Measurements from ENCODE around the gene CYP2C9.

CYP2C9 gene

DNA sequence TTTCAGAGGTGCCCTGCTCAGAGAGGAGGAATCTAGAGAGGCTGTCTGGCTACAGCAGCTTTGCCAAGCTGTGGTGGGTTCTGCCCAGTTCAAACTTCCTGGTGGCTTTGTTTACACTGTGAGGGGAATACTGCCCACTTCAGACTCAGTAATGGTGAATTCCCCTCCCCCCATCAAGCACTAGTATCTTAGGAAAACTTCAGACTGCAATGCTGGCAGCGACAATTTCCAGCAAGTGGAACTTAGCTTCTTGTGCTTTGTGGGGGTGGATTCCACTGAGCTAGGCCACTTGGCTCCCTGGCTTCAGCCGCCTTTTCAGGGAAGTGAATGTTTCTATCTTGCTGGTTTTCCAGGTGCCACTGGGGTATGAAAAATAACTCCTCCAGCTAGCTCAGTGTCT is 88.0 kb downstream of the CYP2C9 start:
- Histone ChIP-seq H3K4me3 (ENCODE audit: low read length) (no peak overlapping the region), H4K20me1 (ENCODE audit: insufficient read depth, low read length) (no peaks in the 10 kb centered on the region), H3K79me2 (ENCODE audit: low read length) (no peaks in the 10 kb centered on the region), H3K27ac (ENCODE audit: low read length) (no peak overlapping the region), H2AFZ (ENCODE audit: low read depth, low read length) (no peak overlapping the region), H3K4me1 (ENCODE audit: low read length) (no peaks in the 10 kb centered on the region), H3K27me3 (ENCODE audit: low read depth, low read length) (no peaks in the 10 kb centered on the region), H3K36me3 (replicated peaks; ENCODE audit: low read depth, low read length) (no peaks in the 10 kb centered on the region), H3K4me2 (ENCODE audit: low read length) (no peak overlapping the region), H3K9me3 (ENCODE audit: insufficient read depth, low read length) (no peaks in the 10 kb centered on the region), H3K9ac (ENCODE audit: low read length) (no peak overlapping the region)
- TF ChIP-seq EZH2phosphoT487 (IDR thresholded peaks at IDR 0.05; ENCODE audit: low read depth): no peak
- TF ChIP-seq, protein P1, sequence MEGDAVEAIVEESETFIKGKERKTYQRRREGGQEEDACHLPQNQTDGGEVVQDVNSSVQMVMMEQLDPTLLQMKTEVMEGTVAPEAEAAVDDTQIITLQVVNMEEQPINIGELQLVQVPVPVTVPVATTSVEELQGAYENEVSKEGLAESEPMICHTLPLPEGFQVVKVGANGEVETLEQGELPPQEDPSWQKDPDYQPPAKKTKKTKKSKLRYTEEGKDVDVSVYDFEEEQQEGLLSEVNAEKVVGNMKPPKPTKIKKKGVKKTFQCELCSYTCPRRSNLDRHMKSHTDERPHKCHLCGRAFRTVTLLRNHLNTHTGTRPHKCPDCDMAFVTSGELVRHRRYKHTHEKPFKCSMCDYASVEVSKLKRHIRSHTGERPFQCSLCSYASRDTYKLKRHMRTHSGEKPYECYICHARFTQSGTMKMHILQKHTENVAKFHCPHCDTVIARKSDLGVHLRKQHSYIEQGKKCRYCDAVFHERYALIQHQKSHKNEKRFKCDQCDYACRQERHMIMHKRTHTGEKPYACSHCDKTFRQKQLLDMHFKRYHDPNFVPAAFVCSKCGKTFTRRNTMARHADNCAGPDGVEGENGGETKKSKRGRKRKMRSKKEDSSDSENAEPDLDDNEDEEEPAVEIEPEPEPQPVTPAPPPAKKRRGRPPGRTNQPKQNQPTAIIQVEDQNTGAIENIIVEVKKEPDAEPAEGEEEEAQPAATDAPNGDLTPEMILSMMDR (IDR thresholded peaks at IDR 0.05; ENCODE audit: low read depth, low read length): no peak

DNA sequence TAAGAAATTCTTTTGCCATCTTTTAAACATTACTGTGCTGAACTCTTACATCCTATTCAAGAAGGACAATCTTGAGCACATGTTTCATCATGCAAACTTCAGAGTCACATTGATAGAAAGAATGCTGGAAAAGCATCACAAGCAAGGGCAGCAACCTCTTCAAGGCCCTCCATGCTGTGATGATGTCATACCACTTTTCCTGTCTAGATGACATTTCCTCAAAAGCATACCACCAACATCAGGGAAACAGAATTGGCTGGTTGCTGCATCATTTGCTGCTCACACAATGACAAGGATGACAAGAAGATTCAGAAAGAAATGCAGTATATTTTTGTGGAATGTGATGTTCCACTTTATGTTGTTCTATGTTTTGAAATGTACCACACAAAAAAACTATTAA is 93.2 kb downstream of the CYP2C9 start:
- TF ChIP-seq, protein P1 (IDR thresholded peaks at IDR 0.05; ENCODE audit: low read depth, low read length): no peak
- TF ChIP-seq EZH2phosphoT487 (IDR thresholded peaks at IDR 0.05; ENCODE audit: low read depth): no peak
- H4K20me1 ChIP-seq (ENCODE audit: insufficient read depth, low read length): no peaks in the 10 kb centered on the region

DNA sequence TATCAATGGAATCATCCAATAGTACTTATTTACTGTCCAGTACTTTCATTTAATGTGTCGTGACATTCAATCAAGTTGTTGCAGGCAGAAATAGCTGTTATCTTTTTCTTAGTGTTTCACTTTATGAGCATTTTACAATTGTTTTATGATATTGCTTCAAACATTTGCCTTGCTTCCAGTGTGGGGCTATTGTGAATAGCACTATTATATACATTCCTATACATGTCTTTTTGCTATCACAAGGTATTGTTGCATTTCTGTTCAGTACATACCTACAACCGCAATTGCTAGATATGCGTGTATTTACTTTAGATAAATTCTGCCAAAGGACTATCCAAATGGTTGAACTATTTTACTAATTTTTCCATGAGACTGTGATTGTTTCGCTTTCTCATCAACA is 95.9 kb downstream of the CYP2C9 start:
- H3K9ac ChIP-seq (ENCODE audit: low read length): no peak overlapping the region
- TF ChIP-seq, protein P1 (IDR thresholded peaks at IDR 0.05; ENCODE audit: low read depth, low read length): no peak
- no peak for TF ChIP-seq EZH2phosphoT487 (IDR thresholded peaks at IDR 0.05; ENCODE audit: low read depth)

More for the DNA sequence above, 93.2 kb downstream of the CYP2C9 start:
- H3K9ac ChIP-seq (ENCODE audit: low read length): no peak overlapping the region
- H3K9me3 ChIP-seq (ENCODE audit: insufficient read depth, low read length): no peaks in the 10 kb centered on the region
- no peak overlapping the region for H3K4me2 ChIP-seq (ENCODE audit: low read length)
- no peak overlapping the region for H2AFZ ChIP-seq (ENCODE audit: low read depth, low read length)
- H3K27ac ChIP-seq (ENCODE audit: low read length): no peak overlapping the region
- H3K36me3 ChIP-seq (replicated peaks; ENCODE audit: low read depth, low read length): no peaks in the 10 kb centered on the region
- H3K4me1 ChIP-seq (ENCODE audit: low read length): no peaks in the 10 kb centered on the region
- H3K79me2 ChIP-seq (ENCODE audit: low read length): no peaks in the 10 kb centered on the region
- no peak overlapping the region for H3K4me3 ChIP-seq (ENCODE audit: low read length)
- no peaks in the 10 kb centered on the region for H3K27me3 ChIP-seq (ENCODE audit: low read depth, low read length)

DNA sequence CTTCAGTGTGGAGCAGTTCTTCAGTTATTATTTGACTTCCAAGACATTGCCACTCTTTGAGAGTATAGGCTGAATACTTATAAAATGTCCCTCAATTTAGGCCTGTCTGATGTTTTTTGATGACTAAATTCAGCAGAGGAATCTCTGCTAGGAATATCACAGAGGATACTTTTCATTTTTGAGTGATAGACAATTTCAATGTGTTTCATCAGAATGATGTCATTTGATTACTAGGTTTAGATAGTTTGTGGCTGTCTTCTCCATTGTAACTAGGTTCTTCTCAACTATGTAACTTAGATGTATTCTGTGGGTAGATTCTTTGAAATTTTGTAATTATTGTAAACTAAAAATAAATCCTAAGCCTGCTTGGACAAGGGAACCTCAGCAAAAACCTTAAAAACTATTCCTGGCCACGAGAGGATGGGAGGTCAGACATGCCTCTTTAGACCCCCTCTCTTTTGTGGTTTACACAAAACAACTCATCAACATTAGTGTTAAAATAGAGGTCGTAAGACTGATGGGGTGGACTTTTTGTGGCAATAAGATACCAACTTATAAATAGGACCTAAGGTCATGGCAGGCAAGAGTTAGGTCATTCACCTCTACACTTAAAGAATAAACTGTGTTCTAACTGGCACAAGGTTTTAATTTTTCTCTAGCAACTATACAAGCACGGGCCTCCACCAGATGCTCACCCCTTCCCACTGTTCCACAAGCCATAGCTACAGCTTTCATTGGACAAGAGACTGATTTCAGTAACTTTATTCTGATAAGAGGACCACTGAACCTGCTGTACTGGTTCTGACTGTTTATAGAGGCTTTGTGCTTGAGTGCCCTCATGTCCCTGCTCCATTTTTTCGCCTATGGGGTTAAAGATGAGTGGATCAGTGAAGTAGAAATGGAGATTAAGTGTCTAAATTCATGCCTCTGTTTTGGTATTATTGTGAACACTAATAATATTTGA is 97.2 kb downstream of the CYP2C9 start:
- Histone ChIP-seq H3K9me3 (ENCODE audit: insufficient read depth, low read length) (no peaks in the 10 kb centered on the region), H3K9ac (ENCODE audit: low read length) (no peak overlapping the region), H3K4me1 (ENCODE audit: low read length) (no peaks in the 10 kb centered on the region), H3K4me3 (ENCODE audit: low read length) (no peak overlapping the region), H3K27me3 (ENCODE audit: low read depth, low read length) (peaks cover 2% of the 10 kb centered on the region; the same call in 1 of the 2 replicates), H3K36me3 (replicated peaks; ENCODE audit: low read depth, low read length) (no peaks in the 10 kb centered on the region), H4K20me1 (ENCODE audit: insufficient read depth, low read length) (no peaks in the 10 kb centered on the region), H3K27ac (ENCODE audit: low read length) (no peak overlapping the region), H3K79me2 (ENCODE audit: low read length) (no peaks in the 10 kb centered on the region), H2AFZ (ENCODE audit: low read depth, low read length) (no peak overlapping the region), H3K4me2 (ENCODE audit: low read length) (no peak overlapping the region)
- no peak for TF ChIP-seq EZH2phosphoT487 (IDR thresholded peaks at IDR 0.05; ENCODE audit: low read depth)
- TF ChIP-seq, protein P1 (IDR thresholded peaks at IDR 0.05; ENCODE audit: low read depth, low read length): no peak

More for the DNA sequence above, 95.9 kb downstream of the CYP2C9 start:
- no peaks in the 10 kb centered on the region for H3K9me3 ChIP-seq (ENCODE audit: insufficient read depth, low read length)
- H3K79me2 ChIP-seq (ENCODE audit: low read length): no peaks in the 10 kb centered on the region
- no peaks in the 10 kb centered on the region for H3K36me3 ChIP-seq (replicated peaks; ENCODE audit: low read depth, low read length)
- H2AFZ ChIP-seq (ENCODE audit: low read depth, low read length): no peak overlapping the region
- H3K27me3 ChIP-seq (ENCODE audit: low read depth, low read length): peaks cover 2% of the 10 kb centered on the region; the same call in 1 of the 2 replicates
- no peaks in the 10 kb centered on the region for H3K4me1 ChIP-seq (ENCODE audit: low read length)
- H3K4me3 ChIP-seq (ENCODE audit: low read length): no peak overlapping the region
- H3K27ac ChIP-seq (ENCODE audit: low read length): no peak overlapping the region
- H3K4me2 ChIP-seq (ENCODE audit: low read length): no peak overlapping the region
- H4K20me1 ChIP-seq (ENCODE audit: insufficient read depth, low read length): no peaks in the 10 kb centered on the region

Data from OCI-LY3 (cell line).